ENCODE measurements around the gene TMEM8B.
A peak's percentile ranks its signal among the peaks of the same experiment; 100 is the strongest.

Gene TMEM8B

GRCh38 chr9:35842020-35842745 is 13.2 kb downstream of the TMEM8B start:
- no peak for DNase-seq

- DNase-seq, result no peak
Measured at GRCh38 chr9:35842795-35843194, 13.8 kb downstream of the TMEM8B start.

- peak; percentile 70 for DNase-seq
Measured at GRCh38 chr9:35844628-35845270, 15.7 kb downstream of the TMEM8B start.

DNA sequence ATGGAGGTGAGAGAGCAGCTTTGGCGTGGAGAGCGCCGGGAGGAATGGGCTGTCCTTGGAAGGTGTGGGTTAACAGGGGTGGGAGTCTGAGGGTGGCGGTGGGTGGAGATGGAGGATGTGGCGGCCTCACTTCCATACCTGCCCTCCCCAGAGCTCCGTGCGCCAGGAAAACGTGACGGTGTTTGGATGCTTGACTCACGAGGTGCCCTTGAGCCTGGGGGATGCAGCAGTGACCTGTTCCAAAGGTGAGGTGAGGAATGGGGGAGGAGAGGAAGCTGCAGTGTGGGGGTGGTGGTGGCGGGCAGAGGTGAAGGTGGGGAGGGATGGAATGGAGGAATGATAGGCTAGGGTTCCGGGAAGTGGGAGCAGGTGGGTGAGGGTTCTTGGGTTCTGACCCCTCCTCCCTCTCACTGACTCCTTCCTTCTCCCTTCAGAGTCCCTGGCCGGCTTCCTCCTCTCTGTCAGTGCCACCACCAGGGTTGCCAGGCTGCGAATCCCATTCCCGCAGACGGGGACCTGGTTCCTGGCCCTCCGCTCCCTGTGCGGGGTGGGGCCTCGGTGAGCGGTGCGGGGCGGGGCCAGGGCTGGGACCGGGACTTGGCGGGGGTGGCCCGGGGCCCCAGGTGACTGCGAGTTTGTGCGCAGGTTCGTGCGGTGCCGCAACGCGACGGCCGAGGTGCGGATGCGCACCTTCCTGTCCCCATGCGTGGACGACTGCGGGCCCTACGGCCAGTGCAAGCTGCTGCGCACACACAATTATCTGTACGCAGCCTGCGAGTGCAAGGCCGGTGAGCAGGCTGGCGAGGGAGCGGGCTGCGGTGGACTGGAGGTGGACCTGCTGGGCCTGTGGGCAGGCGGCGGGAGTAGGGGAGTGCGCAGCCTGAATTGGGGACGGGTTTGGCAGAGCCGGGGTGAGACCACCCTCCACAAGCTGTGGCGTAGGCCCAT is 17.1 kb downstream of the TMEM8B start:
- DNase-seq, result no peak

- DNase-seq, result peak; percentile 24
Measured at GRCh38 chr9:35847792-35848572, 19.0 kb downstream of the TMEM8B start.

GRCh38 chr9:35852267-35852815 is 23.3 kb downstream of the TMEM8B start:
- no peak for DNase-seq

DNA sequence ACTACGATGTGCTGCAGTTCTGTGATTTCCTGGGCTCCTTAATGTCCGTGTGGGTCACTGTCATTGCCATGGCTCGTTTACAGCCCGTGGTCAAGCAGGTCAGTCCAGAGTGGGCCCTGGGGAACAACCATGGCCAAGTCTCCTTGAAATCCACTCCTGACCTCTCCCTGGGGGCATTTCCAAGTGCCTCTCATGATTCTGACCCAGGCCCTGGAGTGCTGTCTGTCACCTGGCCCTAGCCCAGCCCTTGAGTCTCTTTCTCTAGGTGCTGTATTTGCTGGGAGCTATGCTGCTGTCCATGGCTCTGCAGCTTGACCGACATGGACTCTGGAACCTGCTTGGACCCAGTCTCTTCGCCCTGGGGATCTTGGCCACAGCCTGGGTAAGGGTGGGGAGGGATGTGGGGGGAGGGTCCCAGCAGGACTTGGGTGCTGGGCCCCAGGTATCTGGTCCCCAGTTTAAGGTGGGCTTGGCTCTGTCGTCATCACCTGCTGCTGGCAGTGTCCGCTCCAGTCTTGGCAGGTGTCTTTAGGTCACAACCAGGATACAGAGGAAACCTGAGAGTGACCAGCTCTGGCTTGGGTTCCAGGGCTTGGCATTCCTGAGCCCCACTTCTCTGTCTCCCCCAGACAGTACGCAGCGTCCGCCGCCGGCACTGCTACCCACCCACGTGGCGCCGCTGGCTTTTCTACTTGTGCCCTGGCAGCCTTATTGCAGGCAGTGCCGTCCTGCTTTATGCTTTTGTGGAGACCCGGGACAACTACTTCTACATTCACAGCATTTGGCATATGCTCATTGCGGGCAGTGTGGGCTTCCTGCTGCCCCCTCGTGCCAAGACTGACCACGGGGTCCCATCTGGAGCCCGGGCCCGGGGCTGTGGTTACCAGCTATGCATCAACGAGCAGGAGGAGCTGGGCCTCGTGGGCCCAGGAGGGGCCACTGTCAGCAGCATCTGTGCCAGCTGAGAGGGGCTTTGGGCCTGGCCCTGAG is 24.1 kb downstream of the TMEM8B start:
- no peak for DNase-seq

GRCh38 chr9:35854091-35854762 is 25.2 kb downstream of the TMEM8B start:
- no peak for DNase-seq

GRCh38 chr9:35856206-35856605 is 27.2 kb downstream of the TMEM8B start:
- DNase-seq, result no peak

GRCh38 chr9:35856882-35857281 is 27.9 kb downstream of the TMEM8B start:
- no peak for DNase-seq

DNA sequence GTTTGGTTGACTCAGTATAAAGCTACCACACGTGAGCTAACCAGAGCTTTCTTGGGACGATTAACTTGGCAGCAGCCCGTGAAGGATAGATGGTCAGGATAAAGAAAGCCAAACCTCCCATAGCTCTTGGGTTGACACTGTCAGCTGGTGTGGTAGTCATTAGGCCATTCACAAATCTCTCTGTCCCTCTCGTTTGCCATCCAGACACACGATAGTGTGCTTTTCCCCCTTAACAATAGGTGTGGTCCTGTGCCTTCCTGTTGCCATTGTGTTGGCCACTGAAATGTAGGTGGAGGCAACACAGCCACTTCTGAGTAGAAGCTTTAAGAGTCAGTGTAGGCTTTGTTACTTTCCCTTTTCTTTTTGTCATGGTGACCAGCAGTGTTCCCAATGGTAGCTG is 29.4 kb downstream of the TMEM8B start:
- no peak for DNase-seq

GRCh38 chr9:35859310-35859989 is 30.4 kb downstream of the TMEM8B start:
- no peak for DNase-seq

DNA sequence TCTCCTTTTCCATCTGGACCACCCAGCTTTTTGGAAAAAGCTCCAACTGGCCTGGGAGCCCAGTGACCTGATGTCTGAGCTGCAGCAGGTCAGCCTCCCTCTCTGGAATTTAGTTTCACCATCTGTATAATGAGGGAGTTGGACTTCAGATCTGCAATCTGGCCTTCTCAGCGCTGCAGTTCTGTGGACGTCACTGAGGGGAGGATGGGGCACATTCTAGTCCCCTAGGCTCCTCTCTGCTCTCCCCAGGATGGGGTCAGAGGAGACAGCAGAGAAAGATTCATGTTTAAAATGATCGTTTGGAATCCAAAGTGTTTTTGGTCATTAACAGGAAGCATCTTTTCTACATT is 30.9 kb downstream of the TMEM8B start:
- no peak for DNase-seq

DNA sequence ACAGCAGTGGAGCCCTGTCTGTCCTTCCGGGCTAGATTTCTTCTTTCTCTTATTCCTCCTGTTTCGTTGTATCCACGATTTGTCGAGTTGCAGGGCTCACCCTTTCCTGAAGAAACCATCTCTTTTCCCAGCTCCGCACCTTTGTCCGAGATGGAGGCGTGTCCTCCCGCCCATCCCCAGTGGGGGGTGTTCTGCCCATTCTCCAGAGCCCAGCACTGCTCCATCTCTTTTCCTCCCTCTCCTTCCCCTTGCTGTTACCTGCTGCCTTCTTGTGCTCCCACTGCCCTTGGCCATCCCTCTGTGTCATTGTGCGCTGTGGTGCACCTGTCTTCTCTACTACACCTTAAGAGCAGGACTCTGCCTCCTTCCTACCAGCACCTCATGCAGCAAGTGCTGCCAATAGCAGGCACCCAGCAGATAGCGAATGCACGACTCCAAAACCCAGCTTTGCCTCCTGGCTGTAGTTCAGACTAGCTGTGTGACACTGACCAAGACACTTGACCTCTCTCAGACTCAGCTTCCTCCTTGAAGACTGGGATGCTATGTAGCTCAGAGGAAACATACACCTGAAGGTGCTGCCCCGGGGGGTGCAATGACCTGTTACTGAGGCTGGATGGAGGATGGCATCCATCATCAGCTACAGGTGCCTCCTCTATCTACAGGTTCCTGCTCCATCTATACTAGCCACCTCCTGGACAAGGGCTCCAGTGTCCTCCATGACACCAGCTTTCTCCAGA is 32.3 kb downstream of the TMEM8B start:
- DNase-seq, result no peak

DNA sequence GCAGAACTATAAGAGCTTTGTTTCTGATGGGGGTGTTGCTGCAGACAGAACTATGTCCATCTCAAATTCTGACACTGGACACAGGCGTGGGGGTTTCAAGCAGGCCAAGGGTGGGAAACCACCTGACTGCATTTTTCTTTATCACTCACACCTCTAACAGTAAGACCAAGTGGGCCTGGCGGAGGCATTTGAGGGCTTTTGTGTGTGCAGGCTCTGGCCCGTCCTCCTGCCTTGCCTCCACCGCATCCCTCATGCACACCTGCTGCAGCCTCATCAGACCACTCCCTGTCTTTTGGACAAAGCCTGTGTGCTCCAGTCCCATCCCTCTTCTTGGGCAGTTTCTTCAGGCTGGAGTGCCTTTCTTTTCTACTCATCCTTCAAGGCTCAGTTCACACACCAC is 33.3 kb downstream of the TMEM8B start:
- DNase-seq, result no peak

DNA sequence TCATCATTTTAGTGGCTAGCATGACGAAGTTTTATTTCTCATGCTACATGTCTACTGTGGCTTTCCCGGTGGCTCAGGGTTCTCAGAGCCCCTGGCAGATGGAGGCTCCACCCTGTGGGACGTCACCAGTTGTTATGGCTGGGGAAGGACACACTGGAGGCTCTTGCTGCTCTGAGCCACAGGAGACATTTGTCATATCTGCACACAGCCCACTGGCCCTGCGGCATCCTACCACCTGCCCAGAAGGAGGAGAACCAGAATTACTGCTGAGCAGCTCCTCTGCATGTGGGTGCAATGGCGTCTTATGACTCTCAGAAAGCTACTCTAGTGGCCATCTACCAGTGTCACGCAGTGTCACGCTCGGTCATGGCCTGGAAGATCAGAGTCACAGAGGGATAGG is 34.6 kb downstream of the TMEM8B start:
- DNase-seq, result no peak

DNA sequence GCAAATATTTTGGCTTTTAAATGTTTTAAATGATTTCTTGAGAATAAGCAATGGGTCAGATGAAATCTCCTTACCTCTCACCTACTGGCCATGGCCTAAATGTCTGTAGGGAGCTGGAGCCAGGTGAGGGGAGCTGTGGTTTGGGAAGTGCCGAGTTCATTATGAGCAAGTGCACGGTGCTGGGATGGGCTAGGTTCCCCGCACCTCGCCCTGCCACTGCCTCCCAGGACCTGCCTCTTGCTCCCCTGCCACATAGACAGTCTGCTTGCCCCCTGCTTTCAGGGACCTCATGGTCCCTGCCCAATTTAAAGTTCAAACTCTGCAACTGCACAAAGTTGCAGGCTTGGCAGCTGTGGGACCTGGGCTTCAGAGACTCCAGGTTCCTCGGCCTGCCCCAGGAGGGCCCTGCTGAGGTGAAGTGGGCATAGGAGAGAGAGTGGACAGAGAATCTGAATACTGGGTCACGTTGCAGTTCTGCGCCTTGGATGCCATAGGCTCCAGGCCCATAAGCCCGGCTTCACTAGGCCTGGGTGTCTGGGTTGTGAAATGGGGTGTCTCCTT is 35.7 kb downstream of the TMEM8B start:
- no peak for DNase-seq

DNA sequence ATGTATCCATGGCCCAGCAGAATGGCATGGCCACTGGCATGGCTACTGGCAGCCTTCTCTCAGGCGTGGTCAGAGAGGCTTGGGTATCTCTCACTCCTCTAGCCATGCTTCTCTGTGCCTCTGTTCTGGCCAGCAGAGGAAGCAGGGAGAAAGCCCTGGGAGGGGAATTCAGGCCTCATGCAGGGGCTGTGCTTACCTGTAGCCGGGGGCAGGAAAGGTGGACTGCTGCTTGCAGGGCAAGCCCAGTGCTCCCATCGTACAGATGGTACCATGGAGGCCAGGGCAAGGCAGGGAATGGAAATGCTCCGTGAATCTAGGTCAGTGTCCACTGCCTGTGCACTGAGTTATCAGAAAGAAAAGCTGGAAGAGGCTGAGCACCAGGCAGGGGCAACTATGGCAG is 38.5 kb downstream of the TMEM8B start:
- no peak for DNase-seq

DNA sequence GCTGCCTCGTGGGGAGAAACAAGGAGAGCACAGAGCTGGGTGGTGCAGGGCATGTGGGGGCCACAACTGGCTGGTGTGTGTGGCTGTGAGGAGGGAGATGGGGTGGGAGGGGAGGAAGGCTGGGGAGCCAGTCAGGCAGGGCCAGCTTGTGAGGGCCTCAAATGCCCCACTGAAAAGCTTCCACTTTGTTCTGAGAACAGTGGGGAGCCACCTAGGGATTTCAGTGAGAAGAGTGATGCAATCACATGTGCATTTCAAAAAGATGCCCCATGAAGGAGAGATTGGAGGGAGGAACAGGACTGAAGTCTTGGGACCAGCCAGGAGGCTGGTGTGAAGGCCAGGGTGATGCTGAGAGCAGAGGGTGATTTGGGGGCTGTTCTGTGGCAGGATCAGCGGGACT is 39.9 kb downstream of the TMEM8B start:
- DNase-seq, result no peak
